Peyer's patch (tissue), 4 donors: Measurements from ENCODE around the gene PITPNM2.

Experiments
- POLR2A ChIP-seq, 2 donors: fragments of 450-650 bp; IDR thresholded peaks; one replicate each; pipeline ENCODE4 v1.5.1; 2017; ENCODE audit warnings: antibody characterized with exemption in 2 of 2, mild to moderate bottlenecking in 2 of 2, moderate library complexity in 2 of 2
- TF ChIP-seq, protein P1 (sequence below), 6 experiments: fragments of 450-650 bp in 4 of 6; fragments of 200-600 bp in 2 of 6; sonication (generic) in 1 of 6; IDR thresholded peaks; one replicate each; pipeline ENCODE4 v1.5.1; 2017 to 2019; ENCODE audit warnings: antibody characterized with exemption in 6 of 6, mild to moderate bottlenecking in 3 of 6, moderate library complexity in 1 of 6

GRCh38 chr12:123180171-123180570 is 29.3 kb upstream of the PITPNM2 start:
- TF ChIP-seq, protein P1, sequence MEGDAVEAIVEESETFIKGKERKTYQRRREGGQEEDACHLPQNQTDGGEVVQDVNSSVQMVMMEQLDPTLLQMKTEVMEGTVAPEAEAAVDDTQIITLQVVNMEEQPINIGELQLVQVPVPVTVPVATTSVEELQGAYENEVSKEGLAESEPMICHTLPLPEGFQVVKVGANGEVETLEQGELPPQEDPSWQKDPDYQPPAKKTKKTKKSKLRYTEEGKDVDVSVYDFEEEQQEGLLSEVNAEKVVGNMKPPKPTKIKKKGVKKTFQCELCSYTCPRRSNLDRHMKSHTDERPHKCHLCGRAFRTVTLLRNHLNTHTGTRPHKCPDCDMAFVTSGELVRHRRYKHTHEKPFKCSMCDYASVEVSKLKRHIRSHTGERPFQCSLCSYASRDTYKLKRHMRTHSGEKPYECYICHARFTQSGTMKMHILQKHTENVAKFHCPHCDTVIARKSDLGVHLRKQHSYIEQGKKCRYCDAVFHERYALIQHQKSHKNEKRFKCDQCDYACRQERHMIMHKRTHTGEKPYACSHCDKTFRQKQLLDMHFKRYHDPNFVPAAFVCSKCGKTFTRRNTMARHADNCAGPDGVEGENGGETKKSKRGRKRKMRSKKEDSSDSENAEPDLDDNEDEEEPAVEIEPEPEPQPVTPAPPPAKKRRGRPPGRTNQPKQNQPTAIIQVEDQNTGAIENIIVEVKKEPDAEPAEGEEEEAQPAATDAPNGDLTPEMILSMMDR (IDR thresholded peaks at IDR 0.05), result no peak
- TF ChIP-seq POLR2A (IDR thresholded peaks at IDR 0.05), result no peak
